K562 (cell line): ENCODE data around the gene FAM200B. TPM values are rescaled to one million over a fixed set of nuclear protein-coding genes. Genes with fewer than 3 reads are reported as not detected.
A peak's percentile ranks its signal among the peaks of the same experiment; 100 is the strongest.

Experiments used
- ETS1 ChIP-seq: conservative IDR thresholded peaks from 2 replicates; pipeline ENCODE4 v1.6.1; 2011; ENCODE audit warnings: low read depth, mild to moderate bottlenecking, low read length; ENCODE audit not compliant: control insufficient read depth
- GABPB1 ChIP-seq: sonication (generic); formaldehyde crosslinking; IDR thresholded peaks from 2 replicates; pipeline ENCODE4 v1.8.0; 2022; ENCODE audit warnings: mild to moderate bottlenecking, missing genetic modification reagents
- GATAD2A ChIP-seq: fragments of 450-650 bp; IDR thresholded peaks from 2 replicates; pipeline ENCODE4 v1.6.1; 2017
- NCOA6 ChIP-seq: fragments of 450-650 bp; IDR thresholded peaks from 2 replicates; pipeline ENCODE4 v1.6.1; 2017; ENCODE audit warnings: mild to moderate bottlenecking
- SMAD2 ChIP-seq: fragments of 150-350 bp; IDR thresholded peaks from 2 replicates; pipeline ENCODE4 v1.6.1; 2014; ENCODE audit warnings: low read depth, mild to moderate bottlenecking, low read length
- TSHZ1 ChIP-seq: fragments of 250-450 bp; sonication (Bioruptor Pico); IDR thresholded peaks from 2 replicates; pipeline ENCODE4 v1.4.0; 2020; ENCODE audit warnings: mild to moderate bottlenecking, moderate library complexity
- ZNF280A ChIP-seq: fragments of 450-650 bp; IDR thresholded peaks from 2 replicates; pipeline ENCODE4 v1.6.1; 2018; ENCODE audit warnings: mild to moderate bottlenecking, low read depth; ENCODE audit not compliant: partially characterized antibody
- ZNF316 ChIP-seq: fragments of 450-650 bp; IDR thresholded peaks from 2 replicates; pipeline ENCODE4 v1.6.1; 2016
- ZNF318 ChIP-seq, 2 experiments: fragments of 450-650 bp; IDR thresholded peaks; 2 replicates each; pipeline ENCODE4 v1.6.1; 2016; ENCODE audit warnings: mild to moderate bottlenecking in 2 of 2, borderline replicate concordance in 1 of 2, low read depth in 1 of 2, moderate library complexity in 1 of 2
- ZNF551 ChIP-seq: fragments of 250-450 bp; sonication (Bioruptor Pico); IDR thresholded peaks from 2 replicates; pipeline ENCODE4 v1.5.0; 2021; ENCODE audit warnings: mild to moderate bottlenecking, moderate library complexity
- ZNF695 ChIP-seq: fragments of 450-650 bp; formaldehyde crosslinking; IDR thresholded peaks from 2 replicates; pipeline ENCODE4 v1.4.0; 2020; ENCODE audit warnings: mild to moderate bottlenecking, moderate library complexity
- polyA plus RNA-seq, 8 experiments: library from polyadenylated mRNA; depleted of rRNA in 4 of 8; stranded (reverse) in 5 of 8; unstranded in 3 of 8; fragments of >200 nt; fragmentation: Nextera tagmentation in 2 of 8; fragmentation: Illumina TruSeq in 1 of 8; extraction: Ambion mirVana in 2 of 8; extraction: Trizol in 1 of 8; gene quantifications; 2 replicates each; pipeline versions ENCODE4 v1.2.1 to v1.2.3, GENCODE V29; 2011 to 2014; ENCODE audit warnings: inconsistent platforms in 1 of 8, missing spikeins in 1 of 8
- total RNA-seq, 7 experiments: library from RNA; depleted of rRNA in 6 of 7; stranded (reverse); fragments of >200 nt in 6 of 7; fragmentation: Illumina TruSeq in 2 of 7; extraction: Trizol in 2 of 7; gene quantifications; 2 replicates each; pipeline versions ENCODE4 v1.2.1 to v1.2.3, GENCODE V29; 2011 to 2021; ENCODE audit warnings: low replicate concordance in 1 of 7

FAM200B gene
- total and polyA plus RNA-seq, 9 of the 15 experiments (the other 6 are each of a cell fraction or from before 2014, with no cell fraction given): 17.4 to 48.0 (median 25.5) TPM

- TF ChIP-seq ETS1 (peak; percentile 52; the same call in 1 of the 2 replicates), ZNF280A (no peak), ZNF318 (IDR thresholded peaks at IDR 0.05; ENCODE audit: borderline replicate concordance in 1 of 2, low read depth in 1 of 2) (peak in 1 of 2 experiments; percentile 28; a peak in 1 of 4 replicates), SMAD2 (no peak), NCOA6 (no peak), GATAD2A (no peak), ZNF695 (no peak), ZNF551 (CRISPR knock-in tag) (no peak), GABPB1 (CRISPR knock-in tag) (peak; percentile 94), ZNF316 (no peak), TSHZ1 (CRISPR knock-in tag) (no peak)
Observed at GRCh38 chr4:15681372-15682241, at the start of gene FAM200B (continued).
